Adrenal gland (tissue), 5 donors: Measurements from ENCODE around the gene MYF6.

Source experiments
- POLR2A ChIP-seq, 2 donors: fragments of 450-650 bp; IDR thresholded peaks; one replicate each; pipeline ENCODE4 v1.6.1; 2017; ENCODE audit warnings: antibody characterized with exemption in 2 of 2, mild to moderate bottlenecking in 2 of 2, moderate library complexity in 1 of 2
- TF ChIP-seq, protein P1 (sequence below), 6 experiments: fragments of 450-650 bp in 4 of 6; fragments of 200-600 bp in 2 of 6; sonication (generic) in 1 of 6; IDR thresholded peaks; 1 replicate in 5 of 6; 2 replicates in 1 of 6; pipeline versions ENCODE4 v1.5.1 to v1.8.0; 2016 to 2021; ENCODE audit warnings: antibody characterized with exemption in 6 of 6, mild to moderate bottlenecking in 2 of 6, moderate library complexity in 1 of 6
- donor health status: DM: no; HTN: no; CAD: no.

DNA sequence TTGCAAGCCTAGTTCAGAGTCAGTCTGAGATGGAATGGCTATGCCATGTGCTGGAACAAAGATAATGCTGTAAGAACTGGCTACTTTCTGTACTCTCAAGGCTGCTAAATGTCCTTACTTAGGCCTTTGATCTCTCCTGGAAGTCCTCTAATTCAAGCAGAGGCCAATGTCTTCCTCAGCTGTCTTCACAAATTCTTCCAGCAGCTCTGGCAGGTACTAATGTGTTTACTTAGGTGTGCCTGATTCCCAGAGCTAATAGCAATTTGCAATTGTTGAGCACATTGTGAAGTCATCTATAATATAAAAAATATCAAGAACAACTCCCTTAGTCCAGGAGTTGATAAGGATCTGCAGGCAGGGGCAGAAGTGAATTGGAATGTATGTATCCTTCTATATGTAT, 5.4 kb downstream of the MYF6 start:
- no peak for TF ChIP-seq POLR2A (IDR thresholded peaks at IDR 0.05)
- TF ChIP-seq, protein P1, sequence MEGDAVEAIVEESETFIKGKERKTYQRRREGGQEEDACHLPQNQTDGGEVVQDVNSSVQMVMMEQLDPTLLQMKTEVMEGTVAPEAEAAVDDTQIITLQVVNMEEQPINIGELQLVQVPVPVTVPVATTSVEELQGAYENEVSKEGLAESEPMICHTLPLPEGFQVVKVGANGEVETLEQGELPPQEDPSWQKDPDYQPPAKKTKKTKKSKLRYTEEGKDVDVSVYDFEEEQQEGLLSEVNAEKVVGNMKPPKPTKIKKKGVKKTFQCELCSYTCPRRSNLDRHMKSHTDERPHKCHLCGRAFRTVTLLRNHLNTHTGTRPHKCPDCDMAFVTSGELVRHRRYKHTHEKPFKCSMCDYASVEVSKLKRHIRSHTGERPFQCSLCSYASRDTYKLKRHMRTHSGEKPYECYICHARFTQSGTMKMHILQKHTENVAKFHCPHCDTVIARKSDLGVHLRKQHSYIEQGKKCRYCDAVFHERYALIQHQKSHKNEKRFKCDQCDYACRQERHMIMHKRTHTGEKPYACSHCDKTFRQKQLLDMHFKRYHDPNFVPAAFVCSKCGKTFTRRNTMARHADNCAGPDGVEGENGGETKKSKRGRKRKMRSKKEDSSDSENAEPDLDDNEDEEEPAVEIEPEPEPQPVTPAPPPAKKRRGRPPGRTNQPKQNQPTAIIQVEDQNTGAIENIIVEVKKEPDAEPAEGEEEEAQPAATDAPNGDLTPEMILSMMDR (IDR thresholded peaks at IDR 0.05) = no peak
